HG03039 (cell line): Measurements from ENCODE around the gene VTA1.
"Not testable (repeated sequence)": the region's sequence is repeated elsewhere in the genome, so short reads cannot be mapped to it uniquely, and the experiment has no call there.

Source experiments
- ATAC-seq: cut with Tn5 transposase; IDR thresholded peaks from one replicate; pipeline ENCODE4 v1.9.1; 2021; ENCODE audit warnings: mild to moderate bottlenecking, moderate library complexity; ENCODE audit not compliant: unreplicated experiment

The VTA1 gene

DNA sequence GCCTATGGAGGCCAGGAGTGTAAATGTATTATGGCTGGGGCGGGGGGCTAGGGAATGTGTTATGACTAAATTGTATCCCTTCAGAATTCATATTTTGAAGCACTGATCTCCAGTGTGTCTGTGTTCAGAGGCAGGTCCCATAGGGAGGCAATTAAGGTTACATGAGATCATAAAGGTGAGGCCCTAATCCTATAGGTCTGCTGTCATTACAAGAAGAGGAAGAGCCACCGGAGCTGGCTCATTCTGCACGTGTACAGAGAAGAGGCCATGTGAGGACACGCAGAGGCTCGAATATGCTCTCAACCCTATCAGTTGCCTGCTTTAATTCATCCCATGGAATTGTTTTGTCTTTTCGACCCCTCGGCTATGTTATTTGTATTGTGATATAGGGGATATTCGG is 76.9 kb downstream of the VTA1 start:
- no peak for ATAC-seq

DNA sequence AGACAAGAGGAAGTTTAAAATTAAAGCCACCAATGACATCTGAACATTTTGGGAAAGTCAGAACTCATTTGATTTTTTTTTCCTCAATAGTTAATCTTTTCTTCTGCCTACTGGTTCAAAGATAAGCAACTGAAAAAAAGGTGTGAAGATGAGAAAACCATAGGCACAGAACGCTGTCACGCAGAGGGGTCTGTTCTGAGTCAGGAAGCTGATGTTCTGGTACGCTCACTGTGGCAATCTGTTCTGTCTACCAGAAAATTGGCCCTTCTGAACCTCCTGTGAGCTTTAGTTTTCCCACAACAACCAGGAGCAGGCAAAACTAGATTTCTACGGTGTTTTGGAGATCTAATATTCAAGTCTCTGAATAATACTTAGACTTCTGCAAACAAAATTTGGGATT is 78.1 kb downstream of the VTA1 start:
- ATAC-seq: no peak

DNA sequence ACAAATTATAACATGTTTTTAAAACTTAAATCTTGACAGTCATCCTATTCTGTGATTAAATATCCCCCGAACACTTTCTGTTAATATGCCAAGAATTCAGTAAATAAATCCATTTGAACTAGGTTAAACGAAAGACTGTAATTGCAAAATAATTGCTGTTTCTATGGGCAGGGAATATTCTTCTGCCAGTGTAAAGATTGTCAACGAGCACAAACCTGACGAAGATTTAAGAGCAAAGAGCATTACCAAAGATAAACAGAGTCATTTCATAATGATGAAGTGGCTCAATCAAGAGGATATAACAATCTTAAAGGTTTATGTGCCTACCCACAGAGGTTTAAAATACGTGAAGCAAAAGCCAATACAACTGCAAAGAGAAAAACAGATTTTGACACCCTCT is 78.5 kb downstream of the VTA1 start:
- no peak for ATAC-seq

- ATAC-seq: no peak
Observed at GRCh38 chr6:142226731-142227130, 79.7 kb downstream of the VTA1 start.

GRCh38 chr6:142229518-142230270 is 82.6 kb downstream of the VTA1 start:
- not testable (repeated sequence) for ATAC-seq

DNA sequence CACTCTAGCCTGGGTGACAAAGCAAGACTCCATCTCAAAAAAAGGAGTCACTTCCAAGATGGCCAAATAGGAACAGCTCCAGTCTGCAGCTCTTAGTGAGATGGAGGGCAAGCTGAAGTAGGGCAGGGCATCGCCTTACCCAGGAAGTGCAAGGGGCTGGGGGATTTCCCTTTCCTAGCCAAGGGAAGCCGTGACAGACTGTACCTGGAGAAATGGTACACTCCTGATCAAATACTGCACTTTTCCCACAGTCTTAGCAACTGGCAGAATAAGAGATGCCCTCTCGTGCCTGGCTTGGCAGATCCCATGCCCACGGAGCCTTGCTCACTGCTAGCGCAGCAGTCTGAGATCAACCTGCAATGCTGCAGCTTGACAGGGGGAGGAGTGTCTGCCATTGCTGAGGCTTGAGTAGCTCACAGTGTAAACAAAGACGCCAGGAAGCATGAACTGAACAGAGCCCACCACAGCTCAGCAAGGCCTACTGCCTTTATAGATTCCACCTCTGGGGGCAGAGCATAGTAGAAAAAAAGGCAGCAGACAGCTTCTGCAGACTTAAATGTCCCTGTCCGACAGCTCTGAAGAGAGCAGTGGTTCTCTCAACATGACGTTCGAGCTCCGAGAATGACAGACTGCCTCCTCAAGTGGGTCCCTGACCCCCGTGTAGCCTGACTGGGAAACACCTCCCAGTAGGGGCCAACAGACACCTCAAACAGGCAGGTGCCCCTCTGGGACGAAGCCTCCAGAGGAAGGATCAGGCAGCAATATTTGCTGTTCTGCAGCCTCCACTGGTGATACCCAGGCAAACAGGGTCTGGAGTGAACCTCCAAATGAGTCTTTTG is 85.4 kb downstream of the VTA1 start:
- ATAC-seq: not testable (repeated sequence)

DNA sequence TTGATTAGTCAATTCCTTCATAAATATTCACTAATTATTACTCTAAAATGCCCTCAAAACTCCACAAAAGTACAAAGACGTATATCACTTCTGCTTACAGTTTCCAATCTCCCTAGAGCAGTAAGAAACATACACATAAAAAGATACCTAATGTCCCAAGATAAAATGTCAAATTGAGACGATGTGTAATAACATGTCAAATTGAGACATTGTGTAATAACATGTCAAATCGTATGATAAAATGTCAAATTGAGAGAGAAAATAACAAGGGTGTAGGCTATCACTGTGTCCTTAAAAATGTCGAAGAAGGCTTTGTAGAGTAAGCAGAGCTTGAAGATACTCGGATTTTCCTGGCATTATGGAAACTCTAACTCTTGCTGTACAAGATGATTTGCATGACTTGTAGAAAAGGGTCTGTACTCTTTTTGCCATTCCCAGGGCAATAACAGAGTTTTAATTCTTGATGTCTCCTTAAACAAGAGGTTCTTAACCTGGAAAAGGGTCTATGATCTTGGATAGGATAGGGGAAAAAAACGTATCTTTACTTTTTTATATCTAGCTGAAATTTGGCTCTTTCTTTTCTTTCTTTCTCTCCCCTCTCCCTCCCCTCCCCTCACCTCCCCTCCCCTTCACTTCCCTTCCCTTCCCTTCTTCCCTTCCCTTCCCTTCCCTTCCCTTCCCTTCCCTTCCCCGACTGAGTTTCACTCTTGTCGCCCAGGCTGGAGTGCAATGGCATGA is 87.1 kb downstream of the VTA1 start:
- ATAC-seq: no peak

GRCh38 chr6:142235272-142235671 is 88.2 kb downstream of the VTA1 start:
- ATAC-seq: no peak

DNA sequence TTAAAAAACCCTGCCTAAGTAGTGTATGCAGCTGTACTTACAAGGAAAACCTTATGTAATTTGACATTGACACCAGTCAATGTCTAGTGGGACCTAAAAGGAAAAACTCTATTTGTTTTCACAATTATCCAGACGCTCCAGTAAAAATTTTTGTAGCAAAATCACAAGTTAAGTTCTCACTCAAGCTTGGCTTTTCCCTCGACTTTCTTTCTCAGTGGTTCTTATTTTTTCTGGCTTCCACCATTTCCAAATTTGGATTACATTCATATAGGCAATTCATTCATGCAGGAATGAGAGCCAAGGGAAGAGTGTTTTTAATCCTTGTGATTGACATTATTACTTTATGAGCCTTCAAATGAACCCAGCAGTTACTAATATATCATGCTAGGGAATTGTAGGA is 88.7 kb downstream of the VTA1 start:
- no peak for ATAC-seq

GRCh38 chr6:142236691-142237090 is 89.6 kb downstream of the VTA1 start:
- ATAC-seq: no peak

DNA sequence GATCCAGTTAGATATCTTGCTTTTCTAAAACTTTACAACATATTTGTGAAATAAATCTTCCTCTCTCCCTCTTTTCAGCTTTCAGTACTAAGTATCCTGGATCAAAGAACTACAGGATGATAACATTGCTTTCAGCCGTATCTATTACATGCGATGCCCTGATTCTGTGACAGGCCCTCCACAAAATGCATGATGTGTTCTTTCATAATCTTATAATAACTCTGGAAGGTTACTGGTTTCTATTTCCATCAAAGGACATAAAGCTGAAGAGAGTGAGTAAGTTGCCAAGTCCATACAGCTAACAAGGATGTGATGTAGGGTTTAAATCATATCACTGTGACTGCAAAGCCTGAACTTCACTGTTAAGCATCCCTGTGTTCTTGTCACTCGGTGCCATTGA is 91.8 kb downstream of the VTA1 start:
- no peak for ATAC-seq

GRCh38 chr6:142240179-142240578 is 93.1 kb downstream of the VTA1 start:
- ATAC-seq: no peak

DNA sequence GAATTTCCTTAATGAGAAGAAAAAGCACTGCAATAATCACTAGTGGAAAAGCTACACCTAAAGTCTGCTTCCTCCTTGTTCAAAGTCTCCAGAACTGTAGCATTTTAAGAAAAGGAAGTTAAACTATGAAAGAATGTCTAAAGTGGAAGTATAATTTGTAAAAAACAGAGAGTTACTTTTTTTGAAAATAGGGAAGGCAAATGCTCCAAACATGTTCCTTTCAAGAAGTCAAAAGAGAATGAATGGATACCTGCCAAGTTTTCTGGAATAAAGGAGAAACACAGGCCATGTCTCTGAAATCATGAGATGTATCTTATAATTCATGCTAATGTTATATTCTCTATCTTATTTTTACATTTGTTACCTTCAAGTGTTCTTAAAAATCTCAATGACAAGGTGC is 94.0 kb downstream of the VTA1 start:
- no peak for ATAC-seq

GRCh38 chr6:142242269-142242668 is 95.2 kb downstream of the VTA1 start:
- ATAC-seq: no peak

GRCh38 chr6:142246960-142247359 is 99.9 kb downstream of the VTA1 start:
- ATAC-seq: peak; percentile 72

GRCh38 chr6:142249266-142249665 is 102.2 kb downstream of the VTA1 start:
- no peak for ATAC-seq

DNA sequence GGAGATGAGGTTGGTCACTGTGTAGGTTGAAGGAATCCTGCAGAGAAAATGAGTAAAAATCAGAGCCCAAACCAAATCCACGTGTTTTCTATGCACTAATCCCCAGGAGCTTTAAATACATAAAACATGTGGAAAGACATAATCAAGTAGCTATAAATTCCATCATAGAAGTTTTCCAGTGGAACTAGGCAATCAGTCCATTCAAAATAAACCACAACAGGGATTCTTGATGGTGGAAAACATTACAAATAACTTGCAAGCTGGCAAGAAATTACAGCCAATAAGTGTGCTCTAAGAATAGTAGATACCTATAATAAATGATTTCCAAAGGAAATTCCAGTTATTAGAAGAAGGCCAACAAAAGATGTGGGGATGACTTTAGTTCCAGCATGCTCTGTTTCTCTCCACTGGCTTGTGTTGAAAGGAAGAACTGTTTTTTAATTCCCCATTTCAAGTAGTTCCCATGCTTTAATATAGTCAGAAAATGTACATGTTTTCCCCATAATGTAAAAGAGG is 104.9 kb downstream of the VTA1 start:
- no peak for ATAC-seq

GRCh38 chr6:142254513-142254912 is 107.5 kb downstream of the VTA1 start:
- no peak for ATAC-seq

DNA sequence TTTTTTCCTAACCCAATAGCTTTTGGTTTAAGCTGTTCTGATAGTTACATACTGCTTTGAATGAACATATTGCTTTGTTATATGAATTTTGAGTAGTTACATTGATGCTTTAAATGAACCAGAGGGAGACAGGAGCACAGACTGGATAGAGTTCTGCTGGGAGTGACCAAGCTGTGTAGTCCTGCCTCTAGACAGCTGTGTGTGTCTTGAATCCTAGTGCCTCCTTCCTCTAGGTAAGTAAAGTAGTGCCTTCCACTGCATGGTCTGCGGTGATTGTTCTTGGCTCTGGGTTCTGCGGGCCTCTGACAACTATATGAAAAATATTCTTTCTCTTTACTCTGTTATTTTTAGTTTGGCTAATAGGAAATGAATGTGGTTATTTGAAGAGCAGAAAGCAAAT is 108.7 kb downstream of the VTA1 start:
- no peak for ATAC-seq

DNA sequence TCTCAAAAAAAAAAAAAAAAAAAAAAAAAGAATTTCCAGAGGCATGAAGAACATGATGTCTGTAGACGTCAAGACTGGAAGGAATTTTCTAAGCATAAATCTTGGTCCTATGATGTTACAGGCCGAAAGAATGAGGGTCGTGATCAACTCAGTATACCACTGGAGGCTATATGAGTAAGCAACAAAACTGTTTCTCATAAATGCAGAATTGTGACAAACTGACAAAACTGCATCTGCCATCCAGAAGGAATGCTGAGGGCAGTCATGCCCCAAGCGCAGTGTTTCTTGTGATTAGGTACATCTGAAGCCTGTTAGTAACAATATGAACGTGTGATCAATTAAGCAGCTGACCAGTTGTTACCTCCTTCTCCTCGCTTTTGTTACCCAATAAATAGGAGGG is 111.2 kb downstream of the VTA1 start:
- ATAC-seq: no peak

GRCh38 chr6:142258757-142259156 is 111.7 kb downstream of the VTA1 start:
- no peak for ATAC-seq
